ENCODE measurements around the gene POU6F1.

DNA sequence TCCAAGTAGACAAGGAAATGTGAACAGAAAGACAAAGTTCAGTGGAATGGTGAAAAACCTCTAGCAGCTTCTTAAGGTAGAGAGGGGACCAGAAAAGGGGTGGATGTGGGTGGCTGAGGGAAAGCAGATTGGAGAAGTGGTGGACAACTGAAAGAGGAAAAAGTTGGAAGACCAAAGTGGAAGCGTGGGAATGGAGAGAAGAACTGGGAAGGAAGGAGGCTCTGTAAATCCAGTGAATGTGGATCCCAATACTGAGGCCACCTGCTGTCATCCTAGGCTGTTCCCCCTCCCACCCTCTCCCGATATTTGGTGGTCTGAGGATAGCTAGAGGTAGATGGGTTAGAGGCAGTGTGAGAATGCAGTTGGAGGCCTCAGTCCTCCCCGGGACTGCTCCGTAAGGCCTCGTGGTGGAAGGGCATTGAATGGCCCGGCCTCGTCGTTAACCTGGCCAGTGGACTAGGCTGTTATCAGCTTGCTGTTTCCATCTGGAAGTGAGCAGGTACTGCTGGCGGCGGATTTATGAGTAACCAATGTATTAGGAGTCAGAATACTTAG lies 822 bp upstream of the POU6F1 start:
- TF ChIP-seq POLR2A (IDR thresholded peaks at IDR 0.05; ENCODE audit: control extremely low read depth in 1 of 2, low read depth in 2 of 2, low read length in 2 of 2): no peak; a peak in 1 of 3 replicates
- no peak for TF ChIP-seq CTCF (IDR thresholded peaks at IDR 0.05; ENCODE audit: control extremely low read depth in 1 of 3, insufficient read depth in 1 of 3, low read depth in 1 of 3, low read length in 3 of 3)
- no peak for TF ChIP-seq PHF8 (conservative IDR thresholded peaks at IDR 0.05; ENCODE audit: low read depth, low read length)
- TF ChIP-seq NANOG (IDR thresholded peaks at IDR 0.05; ENCODE audit: insufficient read depth, low read depth, low read length, poor library complexity, severe bottlenecking): no peak
- no peak for TF ChIP-seq ATF2 (IDR thresholded peaks at IDR 0.05; ENCODE audit: low read length)
- TF ChIP-seq TAF1 (IDR thresholded peaks at IDR 0.05; ENCODE audit: low read depth, low read length): no peak
- TF ChIP-seq POLR2AphosphoS5 (IDR thresholded peaks at IDR 0.05; ENCODE audit: low read depth, low read length): peak; percentile 49; the same call in 1 of the 2 replicates
- TF ChIP-seq NRF1 (IDR thresholded peaks at IDR 0.05; ENCODE audit: low read depth, low read length): no peak
- TF ChIP-seq JUN (IDR thresholded peaks at IDR 0.05; ENCODE audit: low read depth, low read length): no peak
- TF ChIP-seq E2F6 (IDR thresholded peaks at IDR 0.05): no peak; the same call in 1 of the 2 replicates

All from H1 (cell line).